Body of pancreas (tissue), 4 donors: ENCODE data around the gene MAML3.

Experiments
- POLR2A ChIP-seq, 3 donors: fragments of 450-650 bp; IDR thresholded peaks; one replicate each; pipeline ENCODE4 v1.6.1; 2016; ENCODE audit warnings: antibody characterized with exemption in 3 of 3, mild to moderate bottlenecking in 2 of 3
- TF ChIP-seq, protein P1 (sequence below), 7 experiments: fragments of 450-650 bp in 4 of 7; fragments of 200-600 bp in 3 of 7; sonication (generic) in 3 of 7; IDR thresholded peaks; one replicate each; pipeline ENCODE4 v1.5.1; 2016 to 2019; ENCODE audit warnings: antibody characterized with exemption in 7 of 7

DNA sequence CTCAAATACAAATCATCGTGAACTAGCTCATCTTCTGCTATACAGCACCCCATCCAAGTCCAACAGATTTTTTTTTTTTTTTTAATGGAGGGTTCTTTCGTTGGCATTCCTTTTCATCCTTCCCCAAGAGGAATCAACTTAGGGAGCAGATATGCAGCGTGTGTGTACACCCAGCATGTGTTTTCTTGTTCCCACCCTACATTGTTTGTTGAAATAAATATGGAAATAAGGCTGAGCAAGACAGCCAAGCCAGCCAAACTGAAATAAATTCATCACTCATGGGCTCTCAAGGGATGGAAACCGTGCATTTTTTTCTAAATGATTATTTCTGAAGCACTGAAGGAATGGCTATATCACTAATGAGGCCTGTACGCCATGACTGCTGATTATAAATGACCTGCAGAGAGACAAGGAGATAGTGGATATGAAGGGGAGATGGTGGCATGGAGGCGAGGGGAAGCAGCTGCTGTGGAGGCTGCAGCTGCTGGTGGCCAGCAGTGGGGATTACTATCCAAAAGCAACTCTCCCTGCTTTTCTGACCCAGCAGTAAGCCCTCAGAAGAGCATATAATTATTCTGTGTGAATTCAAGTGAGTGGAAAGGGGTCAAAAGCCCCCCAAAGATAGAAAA lies 314.5 kb downstream of the MAML3 start:
- TF ChIP-seq, protein P1, sequence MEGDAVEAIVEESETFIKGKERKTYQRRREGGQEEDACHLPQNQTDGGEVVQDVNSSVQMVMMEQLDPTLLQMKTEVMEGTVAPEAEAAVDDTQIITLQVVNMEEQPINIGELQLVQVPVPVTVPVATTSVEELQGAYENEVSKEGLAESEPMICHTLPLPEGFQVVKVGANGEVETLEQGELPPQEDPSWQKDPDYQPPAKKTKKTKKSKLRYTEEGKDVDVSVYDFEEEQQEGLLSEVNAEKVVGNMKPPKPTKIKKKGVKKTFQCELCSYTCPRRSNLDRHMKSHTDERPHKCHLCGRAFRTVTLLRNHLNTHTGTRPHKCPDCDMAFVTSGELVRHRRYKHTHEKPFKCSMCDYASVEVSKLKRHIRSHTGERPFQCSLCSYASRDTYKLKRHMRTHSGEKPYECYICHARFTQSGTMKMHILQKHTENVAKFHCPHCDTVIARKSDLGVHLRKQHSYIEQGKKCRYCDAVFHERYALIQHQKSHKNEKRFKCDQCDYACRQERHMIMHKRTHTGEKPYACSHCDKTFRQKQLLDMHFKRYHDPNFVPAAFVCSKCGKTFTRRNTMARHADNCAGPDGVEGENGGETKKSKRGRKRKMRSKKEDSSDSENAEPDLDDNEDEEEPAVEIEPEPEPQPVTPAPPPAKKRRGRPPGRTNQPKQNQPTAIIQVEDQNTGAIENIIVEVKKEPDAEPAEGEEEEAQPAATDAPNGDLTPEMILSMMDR (IDR thresholded peaks at IDR 0.05), result no peak
- no peak for TF ChIP-seq POLR2A (IDR thresholded peaks at IDR 0.05)
